Stomach (tissue), 9 donors: ENCODE results near the gene DOCK4. TPM values are rescaled to one million over a fixed set of nuclear protein-coding genes. Genes with fewer than 3 reads are reported as not detected.

ENCODE experiments used
- DNase-seq, 2 donors: peaks; one replicate each; pipeline versions ENCODE4 v3.0.0 to v3.0.0-alpha.2; 2013 to 2019
- H3K27ac ChIP-seq, 5 donors: fragments of 200-600 bp in 4 of 5; sonication (generic) in 4 of 5; one replicate each; pipeline ENCODE4 v1.5.1; 2013 to 2019; ENCODE audit warnings: mild to moderate bottlenecking in 1 of 5, moderate library complexity in 1 of 5
- H3K27me3 ChIP-seq, 3 donors: fragments of 200-600 bp; sonication (generic); one replicate each; pipeline ENCODE4 v1.5.1; 2017 to 2019; ENCODE audit warnings: mixed run types in 1 of 3
- H3K36me3 ChIP-seq, 4 donors: fragments of 200-600 bp; sonication (generic); 1 replicate in 3 of 4; 2 replicates in 1 of 4; pipeline ENCODE4 v1.5.1; 2016 to 2019
- H3K4me1 ChIP-seq, 4 donors: fragments of 200-600 bp; sonication (generic); one replicate each; pipeline ENCODE4 v1.5.1; 2016 to 2019
- H3K4me3 ChIP-seq, 4 donors: fragments of 200-600 bp; sonication (generic) in 3 of 4; one replicate each; pipeline ENCODE4 v1.5.1; 2016 to 2019; ENCODE audit warnings: mild to moderate bottlenecking in 1 of 4
- H3K9me3 ChIP-seq, 4 donors: fragments of 200-600 bp; sonication (generic); one replicate each; pipeline ENCODE4 v1.5.1; 2016 to 2019
- CTCF ChIP-seq, 7 experiments: fragments of 450-650 bp in 4 of 7; fragments of 200-600 bp in 3 of 7; sonication (generic) in 3 of 7; IDR thresholded peaks; one replicate each; pipeline ENCODE4 v1.5.1; 2016 to 2019; ENCODE audit warnings: antibody characterized with exemption in 7 of 7, control low read depth in 2 of 7, mild to moderate bottlenecking in 1 of 7
- EP300 ChIP-seq: sonication (generic); formaldehyde crosslinking; IDR thresholded peaks from one replicate; pipeline ENCODE4 v1.6.1; 2017; ENCODE audit warnings: antibody characterized with exemption
- POLR2A ChIP-seq, 4 donors: fragments of 450-650 bp; IDR thresholded peaks; one replicate each; pipeline ENCODE4 v1.6.1; 2016; ENCODE audit warnings: antibody characterized with exemption in 4 of 4, control low read depth in 2 of 4, mild to moderate bottlenecking in 1 of 4, moderate library complexity in 1 of 4
- POLR2AphosphoS5 ChIP-seq, 3 donors: sonication (generic); formaldehyde crosslinking; IDR thresholded peaks; one replicate each; pipeline ENCODE4 v1.6.1; 2016; ENCODE audit warnings: antibody characterized with exemption in 3 of 3
- WGBS, 5 donors: extraction: QIAGEN DNeasy Blood & Tissue Kit in 3 of 5; methylation state at CpG; one replicate each; pipeline versions ENCODE4 v1.1.5 to v1.1.7; 2013 to 2018; 5-methylcytosine and 5-hydroxymethylcytosine counted together
- intact Hi-C: fragments of 100-400 bp; cut with DNase I; formaldehyde crosslinking; loops from one replicate; pipeline ENCODE4 v1.15.1; 2023; ENCODE audit warnings: low total_unique reads
- polyA plus RNA-seq, 3 donors: library from polyadenylated mRNA; stranded (reverse); fragments of 200-250 nt; gene quantifications; one replicate each; pipeline ENCODE4 v1.2.3, GENCODE V29; 2013
- total RNA-seq, 5 donors: library from RNA; depleted of rRNA; stranded (reverse); fragments of >200 nt; gene quantifications; one replicate each; pipeline versions ENCODE4 v1.1.0 to v1.2.3, GENCODE V29; 2014 to 2016
- donor health status: healthy with polysubstance abuse.
- donor health status: Bipolar disorder and iron deficiency.
- donor health status: healthy.

Gene DOCK4
- total and polyA plus RNA-seq, 8 donors = 1.1 to 54.9 (median 16.4) TPM

GRCh38 chr7:111734954-111735660, 471.1 kb downstream of the DOCK4 start:
- WGBS, 5 donors = 48 to 54% (median 51%) methylated on average over 4 of the region's 4 CpGs
- H3K4me1 ChIP-seq = no peaks in the 10 kb centered on the region
- peak in 1 of 2 donors; percentile 44 for DNase-seq
- no peaks in the 10 kb centered on the region for H3K27me3 ChIP-seq
- no peak overlapping the region for H3K27ac ChIP-seq
- TF ChIP-seq CTCF (IDR thresholded peaks at IDR 0.05) = no peak
- no peak for TF ChIP-seq EP300
- TF ChIP-seq POLR2AphosphoS5 (IDR thresholded peaks at IDR 0.05) = no peak
- no peak for TF ChIP-seq POLR2A (IDR thresholded peaks at IDR 0.05)
- no peak overlapping the region for H3K4me3 ChIP-seq
- intact Hi-C loops = loop anchor here (10.0 kb wide), 1 partner anchor 640 kb away; the partner anchor contains the start of gene LRRN3
- no peaks in the 10 kb centered on the region for H3K9me3 ChIP-seq
- peaks cover 0 to 30% (median 25%) of the 10 kb centered on the region in 4 donors for H3K36me3 ChIP-seq

GRCh38 chr7:111732923-111733322, 473.3 kb downstream of the DOCK4 start:
- TF ChIP-seq CTCF (IDR thresholded peaks at IDR 0.05) (no peak), EP300 (no peak), POLR2A (IDR thresholded peaks at IDR 0.05) (no peak), POLR2AphosphoS5 (IDR thresholded peaks at IDR 0.05) (no peak)
- 88 to 96% (median 91%) methylated on average over 4 of the region's 4 CpGs for WGBS, 5 donors
- DNase-seq = no peak
- Histone ChIP-seq H3K4me1 (no peaks in the 10 kb centered on the region), H3K9me3 (no peaks in the 10 kb centered on the region), H3K4me3 (no peak overlapping the region), H3K27me3 (no peaks in the 10 kb centered on the region), H3K27ac (no peak overlapping the region), H3K36me3 (peaks cover 0 to 26% (median 21%) of the 10 kb centered on the region in 4 donors)
- intact Hi-C loops = loop anchor here (10.0 kb wide), 1 partner anchor 638 kb away; the partner anchor contains the start of gene LRRN3

GRCh38 chr7:111730476-111731300, 475.5 kb downstream of the DOCK4 start:
- 87 to 90% (median 88%) methylated on average over 13 of the region's 13 CpGs for WGBS, 5 donors
- Histone ChIP-seq H3K27me3 (no peaks in the 10 kb centered on the region), H3K9me3 (no peaks in the 10 kb centered on the region), H3K36me3 (peaks cover 0 to 26% (median 21%) of the 10 kb centered on the region in 4 donors), H3K4me3 (no peak overlapping the region), H3K4me1 (no peaks in the 10 kb centered on the region), H3K27ac (no peak overlapping the region)
- intact Hi-C loops = loop anchor here (10.0 kb wide), 1 partner anchor 636 kb away; the partner anchor contains the start of gene LRRN3
- TF ChIP-seq CTCF (IDR thresholded peaks at IDR 0.05) (peak in 3 of 7 experiments; percentile 9 to 18 (median 15)), POLR2A (IDR thresholded peaks at IDR 0.05) (no peak)
- peak in 1 of 2 donors; percentile 44 for DNase-seq

- intact Hi-C loops = loop anchor here (10.0 kb wide), 1 partner anchor 635 kb away; the partner anchor contains the start of gene LRRN3
- TF ChIP-seq POLR2AphosphoS5 (IDR thresholded peaks at IDR 0.05) (no peak), EP300 (no peak), POLR2A (IDR thresholded peaks at IDR 0.05) (no peak), CTCF (IDR thresholded peaks at IDR 0.05) (no peak)
- no peak overlapping the region for H3K27ac ChIP-seq
- H3K4me3 ChIP-seq = no peak overlapping the region
- H3K36me3 ChIP-seq = peaks cover 0 to 26% (median 21%) of the 10 kb centered on the region in 4 donors
- no peaks in the 10 kb centered on the region for H3K27me3 ChIP-seq
- no peaks in the 10 kb centered on the region for H3K9me3 ChIP-seq
- H3K4me1 ChIP-seq = no peaks in the 10 kb centered on the region
- WGBS, 5 donors = 80 to 82% (median 81%) methylated on average over 6 of the region's 6 CpGs
- DNase-seq = no peak
These were observed 476.1 kb downstream of the DOCK4 start for GRCh38 chr7:111730057-111730456.
